Upper lobe of left lung (tissue), 4 donors: ENCODE data around the gene LRCOL1.

Experiments
- CTCF ChIP-seq, 6 experiments: fragments of 450-650 bp in 4 of 6; fragments of 200-600 bp in 2 of 6; sonication (generic) in 2 of 6; IDR thresholded peaks; one replicate each; pipeline ENCODE4 v1.5.1; 2016 to 2019; ENCODE audit warnings: antibody characterized with exemption in 6 of 6
- POLR2A ChIP-seq, 4 donors: fragments of 450-650 bp; IDR thresholded peaks; one replicate each; pipeline ENCODE4 v1.5.1; 2016 to 2017; ENCODE audit warnings: antibody characterized with exemption in 4 of 4, mild to moderate bottlenecking in 2 of 4

- no peak for TF ChIP-seq CTCF (IDR thresholded peaks at IDR 0.05)
- TF ChIP-seq POLR2A (IDR thresholded peaks at IDR 0.05): no peak
Observed at GRCh38 chr12:132571051-132571450, 39.3 kb downstream of the LRCOL1 start.
